ENCODE data around the gene BRD2.

DNA sequence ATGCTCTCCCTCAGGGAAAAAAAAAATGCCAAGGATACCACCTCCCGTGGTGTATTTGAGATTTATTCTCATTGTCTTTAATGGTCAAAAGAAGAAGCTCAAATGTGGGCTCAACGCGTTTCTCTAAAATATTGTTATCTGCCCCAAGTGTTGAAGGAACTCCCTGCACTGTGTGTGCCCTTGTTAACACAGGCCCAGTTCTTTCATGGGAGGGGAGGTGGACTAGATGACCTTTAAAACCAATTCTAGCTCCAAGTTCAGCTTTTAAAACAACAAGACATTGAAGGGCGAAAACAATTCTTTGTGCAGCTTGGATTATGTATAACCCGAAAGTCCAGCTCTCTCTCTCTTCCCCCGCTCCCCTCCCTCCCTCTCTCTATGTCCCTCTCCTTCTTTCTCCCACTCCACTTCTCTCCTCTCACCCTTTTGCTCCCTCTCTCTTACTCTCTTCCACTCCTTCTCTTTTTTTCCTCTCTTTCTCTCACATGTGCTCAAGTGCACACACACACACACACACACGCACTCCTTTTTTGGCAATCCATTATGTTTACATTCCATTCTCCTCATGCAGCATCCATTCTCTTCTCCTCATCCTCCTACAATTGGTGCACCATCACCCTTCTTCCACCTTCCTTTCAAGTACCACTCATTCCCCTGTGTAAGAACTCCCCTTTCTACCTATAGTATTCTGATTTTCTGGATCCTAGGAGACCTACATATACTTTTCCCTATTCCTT, 36.1 kb upstream of the BRD2 start:
- TF ChIP-seq POLR2A (IDR thresholded peaks at IDR 0.05) (no peak), EP300 (IDR thresholded peaks at IDR 0.05) (no peak), POLR2AphosphoS5 (IDR thresholded peaks at IDR 0.05) (no peak)
- TF ChIP-seq, protein P1, sequence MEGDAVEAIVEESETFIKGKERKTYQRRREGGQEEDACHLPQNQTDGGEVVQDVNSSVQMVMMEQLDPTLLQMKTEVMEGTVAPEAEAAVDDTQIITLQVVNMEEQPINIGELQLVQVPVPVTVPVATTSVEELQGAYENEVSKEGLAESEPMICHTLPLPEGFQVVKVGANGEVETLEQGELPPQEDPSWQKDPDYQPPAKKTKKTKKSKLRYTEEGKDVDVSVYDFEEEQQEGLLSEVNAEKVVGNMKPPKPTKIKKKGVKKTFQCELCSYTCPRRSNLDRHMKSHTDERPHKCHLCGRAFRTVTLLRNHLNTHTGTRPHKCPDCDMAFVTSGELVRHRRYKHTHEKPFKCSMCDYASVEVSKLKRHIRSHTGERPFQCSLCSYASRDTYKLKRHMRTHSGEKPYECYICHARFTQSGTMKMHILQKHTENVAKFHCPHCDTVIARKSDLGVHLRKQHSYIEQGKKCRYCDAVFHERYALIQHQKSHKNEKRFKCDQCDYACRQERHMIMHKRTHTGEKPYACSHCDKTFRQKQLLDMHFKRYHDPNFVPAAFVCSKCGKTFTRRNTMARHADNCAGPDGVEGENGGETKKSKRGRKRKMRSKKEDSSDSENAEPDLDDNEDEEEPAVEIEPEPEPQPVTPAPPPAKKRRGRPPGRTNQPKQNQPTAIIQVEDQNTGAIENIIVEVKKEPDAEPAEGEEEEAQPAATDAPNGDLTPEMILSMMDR (IDR thresholded peaks at IDR 0.05), result no peak

Measured in upper lobe of left lung (tissue), 4 donors.